Measurements from ENCODE around the gene PTP4A1.

DNA sequence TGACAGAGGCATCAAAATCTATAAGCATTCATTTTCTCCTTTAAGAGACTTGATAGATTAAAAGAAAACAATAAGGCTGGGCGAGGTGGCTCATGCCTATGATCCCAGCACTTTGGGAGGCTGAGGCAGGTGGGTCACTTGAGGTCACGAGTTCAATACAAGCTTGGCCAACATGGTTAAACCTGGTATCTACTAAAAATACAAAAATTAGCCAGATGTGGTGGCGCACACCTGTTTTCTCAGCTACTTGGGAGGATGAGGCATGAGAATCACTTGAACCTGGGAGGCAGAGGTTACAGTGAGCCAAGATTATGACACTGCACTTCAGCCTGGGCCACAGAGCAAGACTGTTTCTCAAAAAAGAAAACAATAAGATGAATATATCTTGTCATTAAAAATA lies 39.3 kb upstream of the PTP4A1 start:
- TF ChIP-seq, protein P1, sequence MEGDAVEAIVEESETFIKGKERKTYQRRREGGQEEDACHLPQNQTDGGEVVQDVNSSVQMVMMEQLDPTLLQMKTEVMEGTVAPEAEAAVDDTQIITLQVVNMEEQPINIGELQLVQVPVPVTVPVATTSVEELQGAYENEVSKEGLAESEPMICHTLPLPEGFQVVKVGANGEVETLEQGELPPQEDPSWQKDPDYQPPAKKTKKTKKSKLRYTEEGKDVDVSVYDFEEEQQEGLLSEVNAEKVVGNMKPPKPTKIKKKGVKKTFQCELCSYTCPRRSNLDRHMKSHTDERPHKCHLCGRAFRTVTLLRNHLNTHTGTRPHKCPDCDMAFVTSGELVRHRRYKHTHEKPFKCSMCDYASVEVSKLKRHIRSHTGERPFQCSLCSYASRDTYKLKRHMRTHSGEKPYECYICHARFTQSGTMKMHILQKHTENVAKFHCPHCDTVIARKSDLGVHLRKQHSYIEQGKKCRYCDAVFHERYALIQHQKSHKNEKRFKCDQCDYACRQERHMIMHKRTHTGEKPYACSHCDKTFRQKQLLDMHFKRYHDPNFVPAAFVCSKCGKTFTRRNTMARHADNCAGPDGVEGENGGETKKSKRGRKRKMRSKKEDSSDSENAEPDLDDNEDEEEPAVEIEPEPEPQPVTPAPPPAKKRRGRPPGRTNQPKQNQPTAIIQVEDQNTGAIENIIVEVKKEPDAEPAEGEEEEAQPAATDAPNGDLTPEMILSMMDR (IDR thresholded peaks at IDR 0.05; ENCODE audit: insufficient read depth, low read length), result no peak
- no peak for TF ChIP-seq POLR2AphosphoS5 (IDR thresholded peaks at IDR 0.05; ENCODE audit: low read depth)
- TF ChIP-seq, protein P2, sequence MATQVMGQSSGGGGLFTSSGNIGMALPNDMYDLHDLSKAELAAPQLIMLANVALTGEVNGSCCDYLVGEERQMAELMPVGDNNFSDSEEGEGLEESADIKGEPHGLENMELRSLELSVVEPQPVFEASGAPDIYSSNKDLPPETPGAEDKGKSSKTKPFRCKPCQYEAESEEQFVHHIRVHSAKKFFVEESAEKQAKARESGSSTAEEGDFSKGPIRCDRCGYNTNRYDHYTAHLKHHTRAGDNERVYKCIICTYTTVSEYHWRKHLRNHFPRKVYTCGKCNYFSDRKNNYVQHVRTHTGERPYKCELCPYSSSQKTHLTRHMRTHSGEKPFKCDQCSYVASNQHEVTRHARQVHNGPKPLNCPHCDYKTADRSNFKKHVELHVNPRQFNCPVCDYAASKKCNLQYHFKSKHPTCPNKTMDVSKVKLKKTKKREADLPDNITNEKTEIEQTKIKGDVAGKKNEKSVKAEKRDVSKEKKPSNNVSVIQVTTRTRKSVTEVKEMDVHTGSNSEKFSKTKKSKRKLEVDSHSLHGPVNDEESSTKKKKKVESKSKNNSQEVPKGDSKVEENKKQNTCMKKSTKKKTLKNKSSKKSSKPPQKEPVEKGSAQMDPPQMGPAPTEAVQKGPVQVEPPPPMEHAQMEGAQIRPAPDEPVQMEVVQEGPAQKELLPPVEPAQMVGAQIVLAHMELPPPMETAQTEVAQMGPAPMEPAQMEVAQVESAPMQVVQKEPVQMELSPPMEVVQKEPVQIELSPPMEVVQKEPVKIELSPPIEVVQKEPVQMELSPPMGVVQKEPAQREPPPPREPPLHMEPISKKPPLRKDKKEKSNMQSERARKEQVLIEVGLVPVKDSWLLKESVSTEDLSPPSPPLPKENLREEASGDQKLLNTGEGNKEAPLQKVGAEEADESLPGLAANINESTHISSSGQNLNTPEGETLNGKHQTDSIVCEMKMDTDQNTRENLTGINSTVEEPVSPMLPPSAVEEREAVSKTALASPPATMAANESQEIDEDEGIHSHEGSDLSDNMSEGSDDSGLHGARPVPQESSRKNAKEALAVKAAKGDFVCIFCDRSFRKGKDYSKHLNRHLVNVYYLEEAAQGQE (IDR thresholded peaks at IDR 0.05; ENCODE audit: insufficient replicate concordance, low read depth), result no peak
